ENCODE data around the gene RNASE8.

The RNASE8 gene

GRCh38 chr14:21054123-21054767 lies 3.4 kb upstream of the RNASE8 start:
- DNase-seq, result no peak

- DNase-seq, result no peak
Observed at GRCh38 chr14:21054768-21055145, 2.9 kb upstream of the RNASE8 start.

GRCh38 chr14:21055432-21056117 lies 2.0 kb upstream of the RNASE8 start:
- no peak for DNase-seq

GRCh38 chr14:21056520-21057163 lies 980 bp upstream of the RNASE8 start:
- no peak for DNase-seq

GRCh38 chr14:21058903-21059302 lies 1.3 kb downstream of the RNASE8 start:
- no peak for DNase-seq

GRCh38 chr14:21059842-21060613 lies 2.4 kb downstream of the RNASE8 start:
- no peak for DNase-seq

GRCh38 chr14:21060614-21061346 lies 3.2 kb downstream of the RNASE8 start:
- DNase-seq, result no peak

- DNase-seq, result no peak
Observed at GRCh38 chr14:21061347-21061668, 3.7 kb downstream of the RNASE8 start.

GRCh38 chr14:21063479-21063878 lies 5.9 kb downstream of the RNASE8 start:
- DNase-seq, result no peak

GRCh38 chr14:21066882-21067502 lies 9.4 kb downstream of the RNASE8 start:
- DNase-seq, result peak; percentile 54

GRCh38 chr14:21068521-21069387 lies 11.1 kb downstream of the RNASE8 start:
- DNase-seq, result peak; percentile 73

- no peak for DNase-seq
Observed at GRCh38 chr14:21069388-21070082, 11.9 kb downstream of the RNASE8 start.

GRCh38 chr14:21070083-21070609 lies 12.5 kb downstream of the RNASE8 start, which contains the start of gene ARHGEF40:
Gene ARHGEF40, plus strand, starts transcription at chr14:21070304. Its CDS starts 93 bp downstream, at chr14:21070397.
- peak; percentile 60 for DNase-seq

GRCh38 chr14:21070610-21071224 lies 13.1 kb downstream of the RNASE8 start:
- DNase-seq, result peak; percentile 61

- peak; percentile 88 for DNase-seq
Observed at GRCh38 chr14:21071225-21072030, 13.8 kb downstream of the RNASE8 start.

GRCh38 chr14:21072031-21072473 lies 14.4 kb downstream of the RNASE8 start:
- DNase-seq, result peak; percentile 84

- no peak for DNase-seq
Observed at GRCh38 chr14:21072781-21073339, 15.2 kb downstream of the RNASE8 start.

- DNase-seq, result no peak
Observed at GRCh38 chr14:21073921-21074320, 16.3 kb downstream of the RNASE8 start.

Measured in OCI-M1 (cell line).